Smooth muscle cell (in vitro differentiated cells): ENCODE measurements around the gene ZCWPW1. TPM values are rescaled to one million over a fixed set of nuclear protein-coding genes. Genes with fewer than 3 reads are reported as not detected.
"Not testable (repeated sequence)": the region's sequence is repeated elsewhere in the genome, so short reads cannot be mapped to it uniquely, and the experiment has no call there.

Experiments
- DNase-seq: peaks from one replicate; lab custom pipeline; 2025; ENCODE audit not compliant: unreplicated experiment; lab: John Stamatoyannopoulos, UW
- H2AFZ ChIP-seq: fragments of 200-600 bp; sonication (generic); 2 replicates; pipeline ENCODE4 v1.6.0; 2016; ENCODE audit warnings: antibody characterized with exemption, low read depth, mild to moderate bottlenecking
- H3F3A ChIP-seq: fragments of 200-600 bp; sonication (generic); 2 replicates; pipeline ENCODE4 v1.6.0; 2017; ENCODE audit warnings: antibody characterized with exemption, low read depth
- H3K27ac ChIP-seq: fragments of 200-600 bp; sonication (generic); 2 replicates; pipeline ENCODE4 v1.5.1; 2016; ENCODE audit warnings: low read depth, mild to moderate bottlenecking
- H3K27me3 ChIP-seq: fragments of 200-600 bp; sonication (generic); 2 replicates; pipeline ENCODE4 v1.6.1; 2016; ENCODE audit warnings: low read depth, mild to moderate bottlenecking
- H3K36me3 ChIP-seq: fragments of 200-600 bp; sonication (generic); 2 replicates; pipeline ENCODE4 v1.5.1; 2016; ENCODE audit warnings: low read depth
- H3K4me1 ChIP-seq: fragments of 200-600 bp; sonication (generic); 2 replicates; pipeline ENCODE4 v1.5.1; 2016; ENCODE audit warnings: low read depth
- H3K4me2 ChIP-seq: fragments of 200-600 bp; sonication (generic); 2 replicates; pipeline ENCODE4 v1.6.0; 2016; ENCODE audit warnings: mild to moderate bottlenecking
- H3K4me3 ChIP-seq: fragments of 200-600 bp; sonication (generic); 2 replicates; pipeline ENCODE4 v1.5.1; 2016; ENCODE audit warnings: mild to moderate bottlenecking
- H3K79me2 ChIP-seq: fragments of 200-600 bp; sonication (generic); 2 replicates; pipeline ENCODE4 v1.6.0; 2016; ENCODE audit warnings: low read depth, mild to moderate bottlenecking
- H3K9ac ChIP-seq: fragments of 200-600 bp; sonication (generic); 2 replicates; pipeline ENCODE4 v1.6.0; 2016; ENCODE audit warnings: low read depth
- H3K9me3 ChIP-seq: fragments of 200-600 bp; sonication (generic); replicated peaks from 2 replicates; pipeline ENCODE4 v1.5.1; 2016; ENCODE audit warnings: low read depth
- H4K20me1 ChIP-seq: fragments of 200-600 bp; sonication (generic); 2 replicates; pipeline ENCODE4 v1.6.0; 2016; ENCODE audit warnings: low read depth
- CTCF ChIP-seq: fragments of 200-600 bp; sonication (generic); IDR thresholded peaks from 2 replicates; pipeline ENCODE4 v1.5.1; 2017; ENCODE audit warnings: borderline replicate concordance, mild to moderate bottlenecking, antibody characterized with exemption; ENCODE audit not compliant: insufficient read depth, poor library complexity, severe bottlenecking
- WGBS: methylation state at CpG from one replicate; pipeline ENCODE4 v1.1.7; 2016; ENCODE audit warnings: low lambda C conversion rate; 5-methylcytosine and 5-hydroxymethylcytosine counted together
- polyA plus RNA-seq: library from polyadenylated mRNA; unstranded; fragments of >200 nt; fragmentation: Nextera tagmentation; extraction: Ambion mirVana; gene quantifications from 2 replicates; pipeline ENCODE4 v1.2.1, GENCODE V29; 2016
- total RNA-seq: library from RNA; depleted of rRNA; stranded (reverse); fragments of >200 nt; gene quantifications from 2 replicates; pipeline ENCODE4 v1.2.3, GENCODE V29; 2014

Gene ZCWPW1
- total and polyA plus RNA-seq, 2 experiments from 2014 or later = 3.9 to 5.3 TPM

- Histone ChIP-seq H3K4me2 (no peak overlapping the region), H3K79me2 (no peaks in the 10 kb centered on the region), H3K9me3 (no peaks in the 10 kb centered on the region), H3K4me3 (no peak overlapping the region), H2AFZ (no peak overlapping the region), H4K20me1 (no peaks in the 10 kb centered on the region), H3K36me3 (no peaks in the 10 kb centered on the region), H3K4me1 (no peaks in the 10 kb centered on the region), H3F3A (no peaks in the 10 kb centered on the region), H3K9ac (no peak overlapping the region), H3K27ac (no peak overlapping the region), H3K27me3 (no peaks in the 10 kb centered on the region)
- WGBS = 96% methylated on average over 3 of the region's 3 CpGs
- no peak for DNase-seq
- TF ChIP-seq CTCF = no peak
Observed at GRCh38 chr7:100452513-100452912, 24.0 kb upstream of the ZCWPW1 start.

- TF ChIP-seq CTCF = no peak
- no peaks in the 10 kb centered on the region for H3F3A ChIP-seq
- no peak overlapping the region for H2AFZ ChIP-seq
- H3K9ac ChIP-seq = no peak overlapping the region
- no peaks in the 10 kb centered on the region for H3K79me2 ChIP-seq
- no peaks in the 10 kb centered on the region for H3K4me1 ChIP-seq
- H3K4me3 ChIP-seq = no peak overlapping the region
- no peaks in the 10 kb centered on the region for H4K20me1 ChIP-seq
- H3K27ac ChIP-seq = no peak overlapping the region
- no peaks in the 10 kb centered on the region for H3K36me3 ChIP-seq
- DNase-seq = no peak
- no peaks in the 10 kb centered on the region for H3K9me3 ChIP-seq
- WGBS = 94% methylated on average over 13 of the region's 13 CpGs
- no peak overlapping the region for H3K4me2 ChIP-seq
- no peaks in the 10 kb centered on the region for H3K27me3 ChIP-seq
Observed at GRCh38 chr7:100449190-100449795, 20.8 kb upstream of the ZCWPW1 start.

GRCh38 chr7:100447363-100447762 lies 18.9 kb upstream of the ZCWPW1 start:
- not testable (repeated sequence) for H3K4me2 ChIP-seq, H2AFZ ChIP-seq, H4K20me1 ChIP-seq, H3K79me2 ChIP-seq, H3K9me3 ChIP-seq, H3K9ac ChIP-seq, DNase-seq, H3K36me3 ChIP-seq, H3K4me1 ChIP-seq, H3K4me3 ChIP-seq, H3K27me3 ChIP-seq, H3K27ac ChIP-seq, H3F3A ChIP-seq
- 99% methylated on average over 8 of the region's 8 CpGs for WGBS

DNA sequence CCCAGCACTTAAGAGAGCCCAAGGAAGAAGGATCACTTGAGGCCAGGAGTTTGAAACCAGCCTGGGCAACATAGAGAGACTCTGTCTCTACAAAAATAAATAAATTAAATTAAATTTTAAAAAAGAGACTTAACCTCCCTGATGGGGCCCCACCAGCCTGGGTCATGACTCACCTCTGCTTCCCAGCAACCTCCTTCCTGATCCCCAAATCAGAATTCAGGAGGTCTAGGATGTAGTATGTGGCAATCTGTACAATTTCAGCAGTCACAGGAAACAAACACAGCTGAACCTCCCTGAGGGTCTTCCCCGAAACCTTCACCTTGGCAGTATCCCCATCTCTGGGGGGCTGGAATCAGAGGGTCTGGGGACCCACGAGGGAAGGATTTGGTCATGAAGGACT lies 17.5 kb upstream of the ZCWPW1 start:
- Histone ChIP-seq H3K79me2 (no peaks in the 10 kb centered on the region), H3K4me1 (no peaks in the 10 kb centered on the region), H3K4me3 (no peak overlapping the region), H3K27me3 (no peaks in the 10 kb centered on the region), H3F3A (no peaks in the 10 kb centered on the region), H3K4me2 (peak overlapping the region; percentile 54), H4K20me1 (no peaks in the 10 kb centered on the region), H3K27ac (no peak overlapping the region), H3K36me3 (no peaks in the 10 kb centered on the region), H3K9me3 (no peaks in the 10 kb centered on the region), H3K9ac (no peak overlapping the region), H2AFZ (no peak overlapping the region)
- TF ChIP-seq CTCF = no peak
- DNase-seq = no peak
- WGBS = 89% methylated on average over 2 of the region's 2 CpGs
